Measurements from ENCODE around the gene PRCP.

PRCP gene

GRCh38 chr11:82782825-82783374 is 117.3 kb downstream of the PRCP start:
- Histone ChIP-seq H3K9me3 (ENCODE audit: insufficient read depth, low read length) (no peaks in the 10 kb centered on the region), H3K4me1 (ENCODE audit: insufficient read depth, insufficient read length) (no peaks in the 10 kb centered on the region), H3K27me3 (ENCODE audit: insufficient read depth, insufficient read length) (no peaks in the 10 kb centered on the region), H3K9ac (ENCODE audit: insufficient read length, low read depth) (no peak overlapping the region), H3K36me3 (ENCODE audit: insufficient read depth, insufficient read length, low read length) (no peaks in the 10 kb centered on the region), H3K4me3 (ENCODE audit: insufficient read length, low read depth) (no peak overlapping the region)
- DNase-seq (ENCODE audit: low read depth, low spot score), result no peak
- TF ChIP-seq ZNF274 (IDR thresholded peaks at IDR 0.05; ENCODE audit: low read depth, low read length), result no peak
- TF ChIP-seq SUZ12 (IDR thresholded peaks at IDR 0.05; ENCODE audit: extremely low read depth, insufficient read depth, insufficient read length), result no peak
- no peak for TF ChIP-seq YY1 (IDR thresholded peaks at IDR 0.05; ENCODE audit: insufficient read depth, insufficient read length)

DNA sequence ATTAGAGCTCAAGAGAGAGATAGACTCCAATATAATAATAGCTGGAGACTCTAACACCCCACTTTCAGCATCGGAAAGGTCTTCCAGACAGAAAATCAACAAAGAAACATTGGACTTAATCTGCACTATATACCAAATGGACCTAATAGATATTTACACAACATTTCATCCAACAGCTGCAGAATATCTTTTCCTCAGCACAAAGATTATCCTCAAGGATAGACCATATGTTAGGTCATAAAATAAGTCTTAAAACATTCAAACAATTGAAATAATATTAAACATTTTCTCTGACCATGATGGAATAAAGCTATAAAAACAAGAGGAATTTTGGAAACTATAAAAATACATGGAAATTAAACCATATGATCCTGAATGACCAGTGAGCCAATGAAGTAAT is 121.5 kb downstream of the PRCP start:
- Histone ChIP-seq H3K4me1 (ENCODE audit: insufficient read depth, insufficient read length) (no peaks in the 10 kb centered on the region), H3K27me3 (ENCODE audit: insufficient read depth, insufficient read length) (no peaks in the 10 kb centered on the region), H3K36me3 (ENCODE audit: insufficient read depth, insufficient read length, low read length) (no peaks in the 10 kb centered on the region), H3K9me3 (ENCODE audit: insufficient read depth, low read length) (no peaks in the 10 kb centered on the region; the same call in 1 of the 2 replicates), H3K9ac (ENCODE audit: insufficient read length, low read depth) (no peak overlapping the region), H3K4me3 (ENCODE audit: insufficient read length, low read depth) (no peak overlapping the region)
- no peak for DNase-seq (ENCODE audit: low read depth, low spot score)
- TF ChIP-seq YY1 (IDR thresholded peaks at IDR 0.05; ENCODE audit: insufficient read depth, insufficient read length), result no peak
- no peak for TF ChIP-seq SUZ12 (IDR thresholded peaks at IDR 0.05; ENCODE audit: extremely low read depth, insufficient read depth, insufficient read length)
- no peak for TF ChIP-seq ZNF274 (IDR thresholded peaks at IDR 0.05; ENCODE audit: low read depth, low read length)

- TF ChIP-seq ZNF274 (IDR thresholded peaks at IDR 0.05; ENCODE audit: low read depth, low read length), result no peak
- no peak for TF ChIP-seq YY1 (IDR thresholded peaks at IDR 0.05; ENCODE audit: insufficient read depth, insufficient read length)
- no peak for TF ChIP-seq SUZ12 (IDR thresholded peaks at IDR 0.05; ENCODE audit: extremely low read depth, insufficient read depth, insufficient read length)
- Histone ChIP-seq H3K9me3 (ENCODE audit: insufficient read depth, low read length) (no peaks in the 10 kb centered on the region; the same call in 1 of the 2 replicates), H3K4me1 (ENCODE audit: insufficient read depth, insufficient read length) (no peaks in the 10 kb centered on the region), H3K36me3 (ENCODE audit: insufficient read depth, insufficient read length, low read length) (no peaks in the 10 kb centered on the region), H3K27me3 (ENCODE audit: insufficient read depth, insufficient read length) (no peaks in the 10 kb centered on the region), H3K4me3 (ENCODE audit: insufficient read length, low read depth) (no peak overlapping the region), H3K9ac (ENCODE audit: insufficient read length, low read depth) (no peak overlapping the region)
- DNase-seq (ENCODE audit: low read depth, low spot score), result no peak
Observed at GRCh38 chr11:82776377-82776776, 123.9 kb downstream of the PRCP start.

DNA sequence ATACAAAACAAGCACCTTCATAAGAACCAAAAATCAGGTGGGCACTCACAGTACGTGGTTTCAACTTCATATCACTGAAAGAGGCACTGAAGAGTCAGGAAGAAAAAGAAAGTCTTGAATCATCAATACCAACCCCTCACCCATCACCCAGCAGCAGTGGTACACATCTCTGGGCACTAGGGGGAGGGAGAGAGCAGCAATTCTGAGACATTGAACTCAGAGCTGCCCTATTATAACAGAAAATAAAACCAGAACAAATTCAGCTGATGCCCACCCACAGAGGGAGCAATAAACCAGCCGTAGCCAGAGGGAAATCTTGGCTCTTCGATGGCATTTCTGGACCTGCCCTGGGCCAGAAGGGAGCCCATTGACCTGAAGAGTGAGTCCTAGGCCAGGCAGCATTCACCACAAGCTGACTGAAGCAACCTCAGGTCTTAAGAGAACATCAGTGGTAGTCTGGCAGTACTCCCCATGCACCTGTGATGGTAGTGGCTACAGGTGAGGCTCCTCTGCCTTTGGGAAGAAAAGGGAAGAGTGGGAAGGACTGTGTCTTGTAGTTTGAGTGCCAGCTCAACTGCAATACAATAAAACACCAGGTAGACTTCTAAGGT is 124.4 kb downstream of the PRCP start:
- Histone ChIP-seq H3K36me3 (ENCODE audit: insufficient read depth, insufficient read length, low read length) (no peaks in the 10 kb centered on the region), H3K27me3 (ENCODE audit: insufficient read depth, insufficient read length) (no peaks in the 10 kb centered on the region), H3K9ac (ENCODE audit: insufficient read length, low read depth) (no peak overlapping the region), H3K4me3 (ENCODE audit: insufficient read length, low read depth) (no peak overlapping the region), H3K9me3 (ENCODE audit: insufficient read depth, low read length) (no peaks in the 10 kb centered on the region; the same call in 1 of the 2 replicates), H3K4me1 (ENCODE audit: insufficient read depth, insufficient read length) (no peaks in the 10 kb centered on the region)
- DNase-seq (ENCODE audit: low read depth, low spot score), result peak; percentile 32
- TF ChIP-seq YY1 (IDR thresholded peaks at IDR 0.05; ENCODE audit: insufficient read depth, insufficient read length) (no peak), SUZ12 (IDR thresholded peaks at IDR 0.05; ENCODE audit: extremely low read depth, insufficient read depth, insufficient read length) (no peak)

GRCh38 chr11:82775218-82775617 is 125.0 kb downstream of the PRCP start:
- H3K4me1 ChIP-seq (ENCODE audit: insufficient read depth, insufficient read length), result no peaks in the 10 kb centered on the region
- no peaks in the 10 kb centered on the region for H3K27me3 ChIP-seq (ENCODE audit: insufficient read depth, insufficient read length)
- TF ChIP-seq SUZ12 (IDR thresholded peaks at IDR 0.05; ENCODE audit: extremely low read depth, insufficient read depth, insufficient read length), result no peak
- no peak for TF ChIP-seq ZNF274 (IDR thresholded peaks at IDR 0.05; ENCODE audit: low read depth, low read length)
- no peak for TF ChIP-seq YY1 (IDR thresholded peaks at IDR 0.05; ENCODE audit: insufficient read depth, insufficient read length)
- DNase-seq (ENCODE audit: low read depth, low spot score), result no peak
- H3K4me3 ChIP-seq (ENCODE audit: insufficient read length, low read depth), result no peak overlapping the region
- H3K9me3 ChIP-seq (ENCODE audit: insufficient read depth, low read length), result no peaks in the 10 kb centered on the region; the same call in 1 of the 2 replicates
- H3K9ac ChIP-seq (ENCODE audit: insufficient read length, low read depth), result no peak overlapping the region
- H3K36me3 ChIP-seq (ENCODE audit: insufficient read depth, insufficient read length, low read length), result no peaks in the 10 kb centered on the region

All from NT2/D1 (cell line).